ENCODE results near the gene SLC12A7. TPM values are rescaled to one million over a fixed set of nuclear protein-coding genes. Genes with fewer than 3 reads are reported as not detected.

The SLC12A7 gene
- total and polyA plus RNA-seq, 12 donors, result 1.3 to 52.6 (median 24.4) TPM

GRCh38 chr5:1105350-1106265 is 6.3 kb downstream of the SLC12A7 start:
- H3K4me1 ChIP-seq (replicated peaks in 1 of 2), result peaks cover 27 to 63% of the 10 kb centered on the region in 2 donors
- H3K9me3 ChIP-seq (replicated peaks in 1 of 3), result no peaks in the 10 kb centered on the region
- DNase-seq, result no peak
- peak overlapping the region in 1 of 5 donors; percentile 10 for H3K27ac ChIP-seq
- TF ChIP-seq, protein P1, sequence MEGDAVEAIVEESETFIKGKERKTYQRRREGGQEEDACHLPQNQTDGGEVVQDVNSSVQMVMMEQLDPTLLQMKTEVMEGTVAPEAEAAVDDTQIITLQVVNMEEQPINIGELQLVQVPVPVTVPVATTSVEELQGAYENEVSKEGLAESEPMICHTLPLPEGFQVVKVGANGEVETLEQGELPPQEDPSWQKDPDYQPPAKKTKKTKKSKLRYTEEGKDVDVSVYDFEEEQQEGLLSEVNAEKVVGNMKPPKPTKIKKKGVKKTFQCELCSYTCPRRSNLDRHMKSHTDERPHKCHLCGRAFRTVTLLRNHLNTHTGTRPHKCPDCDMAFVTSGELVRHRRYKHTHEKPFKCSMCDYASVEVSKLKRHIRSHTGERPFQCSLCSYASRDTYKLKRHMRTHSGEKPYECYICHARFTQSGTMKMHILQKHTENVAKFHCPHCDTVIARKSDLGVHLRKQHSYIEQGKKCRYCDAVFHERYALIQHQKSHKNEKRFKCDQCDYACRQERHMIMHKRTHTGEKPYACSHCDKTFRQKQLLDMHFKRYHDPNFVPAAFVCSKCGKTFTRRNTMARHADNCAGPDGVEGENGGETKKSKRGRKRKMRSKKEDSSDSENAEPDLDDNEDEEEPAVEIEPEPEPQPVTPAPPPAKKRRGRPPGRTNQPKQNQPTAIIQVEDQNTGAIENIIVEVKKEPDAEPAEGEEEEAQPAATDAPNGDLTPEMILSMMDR (IDR thresholded peaks at IDR 0.05), result no peak
- 72 to 81% (median 75%) methylated on average over 9 to 19 of the region's 19 CpGs for WGBS, 4 donors
- no peak overlapping the region for H3K4me3 ChIP-seq
- H3K36me3 ChIP-seq (replicated peaks in 1 of 2), result no peaks in the 10 kb centered on the region
- no peaks in the 10 kb centered on the region for H3K27me3 ChIP-seq
- intact Hi-C loops (cut with DNase I), result no loop called here

GRCh38 chr5:1104327-1105006 is 7.4 kb downstream of the SLC12A7 start:
- Histone ChIP-seq H3K27ac (peak overlapping the region in 3 of 5 donors; percentile 48 to 69 (median 54)), H3K36me3 (replicated peaks in 1 of 2) (no peaks in the 10 kb centered on the region), H3K4me3 (no peak overlapping the region), H3K4me1 (replicated peaks in 1 of 2) (peaks cover 18 to 51% of the 10 kb centered on the region in 2 donors), H3K27me3 (no peaks in the 10 kb centered on the region), H3K9me3 (replicated peaks in 1 of 3) (no peaks in the 10 kb centered on the region)
- intact Hi-C loops (cut with DNase I), result no loop called here
- TF ChIP-seq, protein P1 (IDR thresholded peaks at IDR 0.05), result no peak
- no peak for TF ChIP-seq POLR2A (IDR thresholded peaks at IDR 0.05)
- WGBS, 4 donors, result 60 to 91% (median 67%) methylated on average over 2 to 27 of the region's 27 CpGs
- no peak for DNase-seq

GRCh38 chr5:1103505-1104326 is 8.1 kb downstream of the SLC12A7 start:
- TF ChIP-seq POLR2A (IDR thresholded peaks at IDR 0.05), result no peak
- TF ChIP-seq, protein P1 (IDR thresholded peaks at IDR 0.05), result no peak
- H3K27ac ChIP-seq, result peak overlapping the region in 3 of 5 donors; percentile 48 to 69 (median 54)
- DNase-seq, result peak; percentile 67 to 91 (median 82)
- WGBS, 4 donors, result 35 to 46% (median 43%) methylated on average over 14 to 33 of the region's 33 CpGs
- no peaks in the 10 kb centered on the region for H3K27me3 ChIP-seq
- no peaks in the 10 kb centered on the region for H3K36me3 ChIP-seq (replicated peaks in 1 of 2)
- H3K9me3 ChIP-seq (replicated peaks in 1 of 3), result no peaks in the 10 kb centered on the region
- H3K4me1 ChIP-seq (replicated peaks in 1 of 2), result peaks cover 18 to 48% of the 10 kb centered on the region in 2 donors
- intact Hi-C loops (cut with DNase I), result no loop called here
- H3K4me3 ChIP-seq, result peak overlapping the region in 1 of 4 donors; percentile 18
